Fibroblast of lung (primary cell): ENCODE data around the gene PRPSAP1.

Experiments
- EZH2 ChIP-seq: IDR thresholded peaks from 2 replicates; pipeline ENCODE4 v1.5.1; 2012; ENCODE audit warnings: low read length, control low read depth, mild to moderate bottlenecking; ENCODE audit errors: missing control alignments
- TF ChIP-seq, protein P1 (sequence below), 2 donors: IDR thresholded peaks in 1 of 2; conservative IDR thresholded peaks in 1 of 2; 1 replicate in 1 of 2; 2 replicates in 1 of 2; pipeline ENCODE4 v1.5.1; 2011 to 2012; ENCODE audit warnings: low read length in 2 of 2, control low read depth in 1 of 2, inconsistent platforms in 1 of 2, low read depth in 1 of 2, mild to moderate bottlenecking in 1 of 2

DNA sequence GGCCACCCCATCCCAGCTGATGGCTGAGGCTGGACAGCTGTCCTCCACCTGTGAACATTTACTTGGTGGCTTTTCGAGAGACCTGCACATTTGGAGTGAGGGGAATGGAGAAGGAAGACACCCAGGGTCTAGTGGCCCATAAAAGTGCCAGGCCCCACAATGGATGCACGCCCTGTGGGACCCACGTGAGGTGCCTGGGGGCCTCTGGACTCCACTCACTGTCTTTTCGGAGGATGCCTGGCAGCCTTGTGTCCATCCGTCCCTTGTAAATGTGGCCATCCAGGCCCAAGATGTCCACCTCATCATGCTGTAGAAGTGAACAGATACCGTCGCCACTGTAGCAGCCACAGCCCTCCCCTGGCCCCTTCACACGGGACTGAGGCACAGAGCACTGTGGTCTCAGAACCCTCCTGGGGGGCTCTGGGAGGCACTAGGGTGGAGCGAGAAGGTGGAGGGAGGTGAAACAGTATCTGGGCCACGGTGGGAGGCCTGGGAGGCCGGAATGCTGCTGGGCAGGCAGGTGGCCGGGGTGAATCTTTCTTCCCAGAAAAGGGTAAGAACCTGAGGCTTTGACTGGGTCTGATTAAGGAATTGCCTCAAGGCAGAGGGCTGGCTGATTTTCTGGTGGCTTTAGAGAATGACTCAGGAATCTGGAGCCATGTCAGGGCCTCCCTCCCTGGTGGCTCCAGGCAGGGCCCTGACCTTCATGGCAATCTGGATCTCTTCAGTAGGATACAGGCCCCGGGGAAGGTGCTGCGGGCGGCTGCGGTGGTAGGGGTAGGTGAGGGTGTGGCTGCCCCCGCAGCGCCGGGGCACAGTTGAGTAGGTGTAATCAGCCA, 77.0 kb downstream of the PRPSAP1 start:
- TF ChIP-seq, protein P1, sequence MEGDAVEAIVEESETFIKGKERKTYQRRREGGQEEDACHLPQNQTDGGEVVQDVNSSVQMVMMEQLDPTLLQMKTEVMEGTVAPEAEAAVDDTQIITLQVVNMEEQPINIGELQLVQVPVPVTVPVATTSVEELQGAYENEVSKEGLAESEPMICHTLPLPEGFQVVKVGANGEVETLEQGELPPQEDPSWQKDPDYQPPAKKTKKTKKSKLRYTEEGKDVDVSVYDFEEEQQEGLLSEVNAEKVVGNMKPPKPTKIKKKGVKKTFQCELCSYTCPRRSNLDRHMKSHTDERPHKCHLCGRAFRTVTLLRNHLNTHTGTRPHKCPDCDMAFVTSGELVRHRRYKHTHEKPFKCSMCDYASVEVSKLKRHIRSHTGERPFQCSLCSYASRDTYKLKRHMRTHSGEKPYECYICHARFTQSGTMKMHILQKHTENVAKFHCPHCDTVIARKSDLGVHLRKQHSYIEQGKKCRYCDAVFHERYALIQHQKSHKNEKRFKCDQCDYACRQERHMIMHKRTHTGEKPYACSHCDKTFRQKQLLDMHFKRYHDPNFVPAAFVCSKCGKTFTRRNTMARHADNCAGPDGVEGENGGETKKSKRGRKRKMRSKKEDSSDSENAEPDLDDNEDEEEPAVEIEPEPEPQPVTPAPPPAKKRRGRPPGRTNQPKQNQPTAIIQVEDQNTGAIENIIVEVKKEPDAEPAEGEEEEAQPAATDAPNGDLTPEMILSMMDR (conservative IDR thresholded peaks at IDR 0.05 in 1 of 2, IDR thresholded peaks at IDR 0.05 in 1 of 2; ENCODE audit: low read depth in 1 of 2, low read length in 2 of 2): no peak
- no peak for TF ChIP-seq EZH2
